ENCODE measurements around the gene MAML3. TPM values are rescaled to one million over a fixed set of nuclear protein-coding genes. Genes with fewer than 3 reads are reported as not detected.
"Not testable (repeated sequence)": the region's sequence is repeated elsewhere in the genome, so short reads cannot be mapped to it uniquely, and the experiment has no call there.

The MAML3 gene
- total and polyA plus RNA-seq, 8 donors: 5.8 to 18.7 (median 16.7) TPM

GRCh38 chr4:139700568-139700967 lies 453.4 kb downstream of the MAML3 start:
- Histone ChIP-seq H3K27ac (no peak overlapping the region), H3K27me3 (no peaks in the 10 kb centered on the region), H3K36me3 (peaks cover 0 to 61% of the 10 kb centered on the region in 2 donors), H3K4me3 (no peak overlapping the region), H3K9me3 (no peaks in the 10 kb centered on the region), H3K4me1 (no peaks in the 10 kb centered on the region)
- ATAC-seq (no peak), DNase-seq (no peak)
- TF ChIP-seq CTCF (IDR thresholded peaks at IDR 0.05): no peak
- intact Hi-C loops (cut with DNase I): no loop called here

- intact Hi-C loops (cut with DNase I); H3K4me3 ChIP-seq; H3K9me3 ChIP-seq; H3K4me1 ChIP-seq; H3K27ac ChIP-seq; ATAC-seq; H3K27me3 ChIP-seq; DNase-seq: not testable (repeated sequence)
- H3K36me3 ChIP-seq: peaks cover 0 to 43% of the 10 kb centered on the region in 2 donors
Measured at GRCh38 chr4:139698167-139698925, 455.6 kb downstream of the MAML3 start.

- Histone ChIP-seq H3K27ac (no peak overlapping the region), H3K4me1 (peaks cover 0 to 11% of the 10 kb centered on the region in 2 donors), H3K4me3 (no peak overlapping the region), H3K36me3 (peaks cover 0 to 42% of the 10 kb centered on the region in 2 donors), H3K9me3 (no peaks in the 10 kb centered on the region), H3K27me3 (no peaks in the 10 kb centered on the region)
- ATAC-seq: no peak
- no peak for TF ChIP-seq CTCF (IDR thresholded peaks at IDR 0.05)
- intact Hi-C loops (cut with DNase I): no loop called here
- DNase-seq: no peak
Measured at GRCh38 chr4:139696491-139696890, 457.5 kb downstream of the MAML3 start.

GRCh38 chr4:139694522-139695107 lies 459.4 kb downstream of the MAML3 start:
- Histone ChIP-seq H3K4me1 (peaks cover 0 to 11% of the 10 kb centered on the region in 2 donors), H3K9me3 (no peaks in the 10 kb centered on the region), H3K36me3 (peaks cover 0 to 30% of the 10 kb centered on the region in 2 donors), H3K27me3 (no peaks in the 10 kb centered on the region), H3K4me3 (no peak overlapping the region), H3K27ac (no peak overlapping the region)
- intact Hi-C loops (cut with DNase I): no loop called here
- ATAC-seq (no peak), DNase-seq (no peak)
- no peak for TF ChIP-seq CTCF (IDR thresholded peaks at IDR 0.05)

GRCh38 chr4:139692309-139693012 lies 461.5 kb downstream of the MAML3 start:
- H3K36me3 ChIP-seq: peaks cover 0 to 23% of the 10 kb centered on the region in 2 donors
- TF ChIP-seq CTCF (IDR thresholded peaks at IDR 0.05): no peak
- H3K4me1 ChIP-seq: peaks cover 0 to 18% of the 10 kb centered on the region in 2 donors
- H3K9me3 ChIP-seq: no peaks in the 10 kb centered on the region
- DNase-seq: no peak
- intact Hi-C loops (cut with DNase I): no loop called here
- no peak overlapping the region for H3K27ac ChIP-seq
- H3K4me3 ChIP-seq: no peak overlapping the region
- no peaks in the 10 kb centered on the region for H3K27me3 ChIP-seq
- no peak for ATAC-seq
